LNCaP clone FGC (cell line): ENCODE results near the gene HSF5.
"Not testable (repeated sequence)": the region's sequence is repeated elsewhere in the genome, so short reads cannot be mapped to it uniquely, and the experiment has no call there.

Source experiments
- DNase-seq: peaks from one replicate; pipeline ENCODE4 v3.0.0-alpha.2; 2011; ENCODE audit warnings: low read depth
- H3K4me3 ChIP-seq: 2 replicates; pipeline ENCODE4 v1.5.1; 2011; ENCODE audit warnings: mild to moderate bottlenecking, low read depth, low read length, control low read depth
- CTCF ChIP-seq: IDR thresholded peaks from 2 replicates; pipeline ENCODE4 v1.5.1; 2012; ENCODE audit warnings: mild to moderate bottlenecking; ENCODE audit not compliant: control insufficient read depth, insufficient read depth; ENCODE audit errors: extremely low read depth

The HSF5 gene

GRCh38 chr17:58510075-58510474 lies 21.9 kb upstream of the HSF5 start:
- H3K4me3 ChIP-seq: no peak overlapping the region
- no peak for DNase-seq
- no peak for TF ChIP-seq CTCF

GRCh38 chr17:58508341-58509067 lies 20.3 kb upstream of the HSF5 start:
- no peak overlapping the region for H3K4me3 ChIP-seq
- no peak for DNase-seq
- no peak for TF ChIP-seq CTCF

- no peak for TF ChIP-seq CTCF
- H3K4me3 ChIP-seq: no peak overlapping the region
- DNase-seq: no peak
Observed at GRCh38 chr17:58507123-58507634, 19.0 kb upstream of the HSF5 start.

- H3K4me3 ChIP-seq: no peak overlapping the region
- TF ChIP-seq CTCF: no peak
- no peak for DNase-seq
Observed at GRCh38 chr17:58506354-58507080, 18.3 kb upstream of the HSF5 start.

- TF ChIP-seq CTCF: no peak
- DNase-seq: no peak
- no peak overlapping the region for H3K4me3 ChIP-seq
Observed at GRCh38 chr17:58504826-58505351, 16.7 kb upstream of the HSF5 start.

GRCh38 chr17:58503866-58504265 lies 15.7 kb upstream of the HSF5 start:
- DNase-seq: no peak
- no peak overlapping the region for H3K4me3 ChIP-seq
- TF ChIP-seq CTCF: no peak

GRCh38 chr17:58503134-58503533 lies 14.9 kb upstream of the HSF5 start:
- not testable (repeated sequence) for DNase-seq, H3K4me3 ChIP-seq
